Activated CD8-positive, alpha-beta memory T cell treated with anti-CD3 and anti-CD28 coated beads, Interleukin-2, amount 10 ng/mL, durations not matched to agents 7 days and 5 days (primary cell): ENCODE measurements around the gene SOAT2. TPM values are rescaled to one million over a fixed set of nuclear protein-coding genes. Genes with fewer than 3 reads are reported as not detected.

ENCODE experiments used
- ATAC-seq: fragments of 150-1000 bp; cut with Tn5 transposase; one replicate; pipeline ENCODE4 v1.10.0; 2021; ENCODE audit warnings: moderate library complexity
- CTCF ChIA-PET: fragments of 350-600 bp; sonication (Branson Sonifier 250); formaldehyde crosslinking; loops from one replicate; lab custom pipeline; 2021; ENCODE audit warnings: antibody characterized with exemption; lab: Charles Lee
- DNase-seq: peaks from one replicate; pipeline ENCODE4 v3.0.0-alpha.2; 2020
- H3K27ac Mint-ChIP-seq: one replicate; pipeline ENCODE4 v1.8.0; 2021; ENCODE audit warnings: mild to moderate bottlenecking, mixed read lengths
- H3K27me3 Mint-ChIP-seq: one replicate; pipeline ENCODE4 v1.8.0; 2021; ENCODE audit warnings: mixed read lengths
- H3K36me3 Mint-ChIP-seq: one replicate; pipeline ENCODE4 v1.8.0; 2021; ENCODE audit warnings: mild to moderate bottlenecking, mixed read lengths
- H3K4me1 Mint-ChIP-seq: one replicate; pipeline ENCODE4 v1.8.0; 2021; ENCODE audit warnings: mixed read lengths
- H3K4me3 Mint-ChIP-seq: one replicate; pipeline ENCODE4 v1.8.0; 2021; ENCODE audit warnings: mild to moderate bottlenecking, moderate library complexity, mixed read lengths
- H3K9me3 Mint-ChIP-seq: one replicate; pipeline ENCODE4 v1.8.0; 2022; ENCODE audit warnings: low read depth, mixed read lengths
- total RNA-seq, 2 experiments: library from RNA; stranded (reverse); gene quantifications; one replicate each; pipeline ENCODE4 v1.2.3, GENCODE V29; 2021

Gene SOAT2, protein sequence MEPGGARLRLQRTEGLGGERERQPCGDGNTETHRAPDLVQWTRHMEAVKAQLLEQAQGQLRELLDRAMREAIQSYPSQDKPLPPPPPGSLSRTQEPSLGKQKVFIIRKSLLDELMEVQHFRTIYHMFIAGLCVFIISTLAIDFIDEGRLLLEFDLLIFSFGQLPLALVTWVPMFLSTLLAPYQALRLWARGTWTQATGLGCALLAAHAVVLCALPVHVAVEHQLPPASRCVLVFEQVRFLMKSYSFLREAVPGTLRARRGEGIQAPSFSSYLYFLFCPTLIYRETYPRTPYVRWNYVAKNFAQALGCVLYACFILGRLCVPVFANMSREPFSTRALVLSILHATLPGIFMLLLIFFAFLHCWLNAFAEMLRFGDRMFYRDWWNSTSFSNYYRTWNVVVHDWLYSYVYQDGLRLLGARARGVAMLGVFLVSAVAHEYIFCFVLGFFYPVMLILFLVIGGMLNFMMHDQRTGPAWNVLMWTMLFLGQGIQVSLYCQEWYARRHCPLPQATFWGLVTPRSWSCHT
- total RNA-seq: 1 to 10 TPM; 1.1 to 5.9 TPM

DNA sequence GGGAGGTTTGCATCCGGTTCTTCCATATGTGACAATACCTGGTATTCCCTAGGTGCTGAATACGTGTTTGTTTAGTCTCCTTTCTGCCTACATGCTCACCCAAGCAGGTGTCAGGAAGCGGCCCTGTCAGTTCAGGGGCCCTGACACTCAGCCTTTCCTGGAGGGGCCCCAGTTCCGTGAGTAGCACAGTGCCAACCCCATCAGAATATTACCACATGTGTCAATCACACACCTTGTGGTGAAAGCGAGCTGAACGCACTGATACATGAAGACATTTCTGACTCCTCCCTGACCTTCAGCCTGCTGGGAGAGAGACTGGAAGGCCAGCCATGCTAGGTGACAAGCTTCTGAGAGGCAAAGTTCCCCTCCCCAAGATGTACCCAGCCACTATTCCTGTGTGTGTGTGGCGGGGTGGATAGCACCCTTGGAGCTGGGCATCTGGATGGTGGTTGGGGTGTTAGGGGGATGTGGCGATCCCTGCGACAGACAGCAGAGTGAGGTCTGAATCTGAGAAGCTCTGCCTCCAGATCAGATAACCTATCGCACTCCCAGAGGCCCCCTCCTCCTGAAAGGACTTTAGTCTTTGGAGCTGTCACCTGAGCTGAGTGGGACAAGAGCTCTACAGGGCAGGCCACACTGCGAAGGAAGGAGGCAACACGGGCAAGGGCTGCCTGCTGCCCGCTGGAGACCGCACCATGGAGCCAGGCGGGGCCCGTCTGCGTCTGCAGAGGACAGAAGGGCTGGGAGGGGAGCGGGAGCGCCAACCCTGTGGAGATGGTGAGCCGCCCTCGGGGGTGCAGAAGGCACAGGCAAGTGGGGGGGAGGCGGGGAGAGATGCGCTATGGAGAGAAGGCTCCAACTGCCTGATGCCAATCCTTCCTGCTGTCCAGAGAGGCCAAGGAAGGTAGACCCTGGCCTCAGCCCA is at the start of gene SOAT2:
Gene SOAT2, plus strand, starts transcription at position 604 of the 925 bp plus-strand sequence. Its CDS starts 92 bp downstream, at position 696.
- Mint-ChIP-seq H3K9me3 (no peaks in the 10 kb centered on the region), H3K36me3 (peaks cover 3% of the 10 kb centered on the region), H3K27ac (peak within 1 kb of the TSS; percentile 87), H3K27me3 (no peaks in the 10 kb centered on the region), H3K4me3 (peak within 1 kb of the TSS; percentile 54), H3K4me1 (peaks cover 51% of the 10 kb centered on the region)
- DNase-seq: peak; percentile 86
- CTCF ChIA-PET: interaction anchor here (0.8 to 8.0 kb wide), 26 partner anchors 10 to 1078 kb away, joined by 3 to 298 read pairs (median 4); partner anchors contain the start of genes AAAS, CSAD, SPRYD3 and TARBP2
- peak; percentile 80 for ATAC-seq

DNA sequence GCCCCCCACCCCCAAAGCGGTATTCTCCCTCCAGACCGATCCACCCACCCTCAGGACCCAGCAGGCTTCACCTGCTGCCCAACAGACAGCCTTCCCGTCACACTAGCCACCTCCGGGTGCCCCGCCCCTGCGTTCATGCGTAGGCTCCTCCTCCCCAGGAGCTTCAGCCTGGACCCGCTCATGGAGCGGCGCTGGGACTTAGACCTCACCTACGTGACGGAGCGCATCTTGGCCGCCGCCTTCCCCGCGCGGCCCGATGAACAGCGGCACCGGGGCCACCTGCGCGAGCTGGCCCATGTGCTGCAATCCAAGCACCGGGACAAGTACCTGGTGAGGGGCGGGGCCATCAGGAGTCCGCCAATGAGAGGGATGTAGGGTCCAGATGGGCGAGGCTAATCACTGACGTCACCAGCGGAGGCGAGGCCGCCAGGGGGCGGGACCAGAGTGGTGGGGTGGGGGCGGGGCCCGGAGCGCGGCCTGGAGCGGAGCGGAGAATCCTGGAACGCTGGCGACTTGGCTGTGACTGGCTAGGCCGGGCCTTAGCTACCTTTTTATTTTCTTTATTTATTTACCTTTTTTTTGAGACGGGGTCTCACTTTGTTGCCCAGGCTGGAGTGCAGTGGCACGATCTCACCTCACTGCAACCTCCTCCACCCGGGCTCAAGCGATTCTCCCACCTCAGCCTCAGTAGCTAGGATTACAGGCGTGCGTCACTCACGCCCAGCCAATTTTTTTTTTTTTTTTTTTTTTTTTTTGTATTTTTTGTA is 49.0 kb upstream of the SOAT2 start:
- H3K27ac Mint-ChIP-seq: peak overlapping the region; percentile 86
- H3K9me3 Mint-ChIP-seq: no peaks in the 10 kb centered on the region
- peaks cover 24% of the 10 kb centered on the region for H3K4me1 Mint-ChIP-seq
- no peaks in the 10 kb centered on the region for H3K36me3 Mint-ChIP-seq
- H3K27me3 Mint-ChIP-seq: no peaks in the 10 kb centered on the region
- H3K4me3 Mint-ChIP-seq: peak overlapping the region; percentile 92
- ATAC-seq (peak; percentile 94), DNase-seq (peak; percentile 95)
- CTCF ChIA-PET: interaction anchor here (0.8 to 13.7 kb wide), 21 partner anchors 7 to 267 kb away, joined by 3 to 153 read pairs (median 4); partner anchors contain the start of genes AAAS, EIF4B, ESPL1 and IGFBP6

DNA sequence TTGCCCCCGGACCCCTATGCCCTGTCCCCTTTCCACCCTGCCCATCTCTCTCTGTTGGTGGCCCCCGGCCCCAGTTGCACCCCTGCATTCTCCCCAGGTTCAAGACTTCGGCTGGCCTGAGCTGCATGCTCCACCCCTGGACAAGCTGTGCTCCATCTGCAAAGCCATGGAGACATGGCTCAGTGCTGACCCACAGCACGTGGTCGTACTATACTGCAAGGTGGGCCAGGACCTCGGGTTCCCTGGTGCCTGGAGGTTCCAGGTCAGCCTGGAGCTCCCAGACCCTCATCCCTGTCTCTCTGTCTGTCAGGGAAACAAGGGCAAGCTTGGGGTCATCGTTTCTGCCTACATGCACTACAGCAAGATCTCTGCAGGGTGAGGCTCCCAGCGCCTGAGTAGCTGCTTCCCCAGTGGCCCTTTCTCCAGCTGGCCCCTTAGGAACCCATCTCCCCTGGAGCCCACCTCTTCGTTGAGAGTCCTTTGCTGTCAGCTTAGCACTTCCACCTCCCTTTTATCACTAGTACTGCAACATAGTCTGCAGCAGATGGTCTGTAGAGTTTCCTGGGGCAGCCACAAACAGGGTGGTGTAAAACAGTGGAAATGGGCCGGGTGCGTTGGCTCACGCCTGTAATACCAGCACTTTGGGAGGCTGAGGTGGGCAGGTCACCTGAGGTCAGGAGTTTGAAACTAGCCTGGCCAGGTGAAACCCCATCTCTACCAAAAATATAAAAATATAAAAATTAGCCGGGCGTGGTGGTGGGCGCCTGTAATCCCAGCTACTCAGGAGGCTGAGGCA is 47.6 kb upstream of the SOAT2 start:
- no peaks in the 10 kb centered on the region for H3K36me3 Mint-ChIP-seq
- H3K27ac Mint-ChIP-seq: no peak overlapping the region

DNA sequence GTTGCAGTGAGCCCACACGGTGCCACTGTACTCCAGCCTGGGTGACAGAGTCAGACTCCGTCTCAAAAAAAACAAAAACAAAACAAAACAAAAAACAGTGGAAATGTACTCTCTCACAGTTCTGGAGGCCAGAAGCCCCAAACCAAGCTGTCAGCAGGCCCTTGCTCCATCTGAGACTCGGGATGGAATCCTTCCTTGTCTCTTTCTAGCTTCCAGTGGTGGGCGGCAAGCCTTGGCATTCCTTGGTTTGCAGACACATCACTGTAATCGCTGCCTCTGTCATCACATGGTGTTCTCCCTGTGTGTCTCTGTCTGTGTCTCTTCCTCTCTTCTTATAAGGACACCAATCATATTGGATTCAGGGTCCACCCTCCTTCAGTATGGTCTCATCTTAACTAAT is 47.0 kb upstream of the SOAT2 start:
- H3K4me3 Mint-ChIP-seq: no peak overlapping the region

More for the DNA sequence above, 47.6 kb upstream of the SOAT2 start:
- Mint-ChIP-seq H3K27me3 (no peaks in the 10 kb centered on the region), H3K4me1 (peaks cover 22% of the 10 kb centered on the region), H3K9me3 (no peaks in the 10 kb centered on the region), H3K4me3 (no peak overlapping the region)
- ATAC-seq (no peak), DNase-seq (no peak)
- CTCF ChIA-PET: interaction anchor here (0.7 to 13.7 kb wide), 6 partner anchors 9 to 212 kb away, joined by 3 to 153 read pairs (median 23); partner anchors contain the start of genes ESPL1, IGFBP6 and SOAT2

DNA sequence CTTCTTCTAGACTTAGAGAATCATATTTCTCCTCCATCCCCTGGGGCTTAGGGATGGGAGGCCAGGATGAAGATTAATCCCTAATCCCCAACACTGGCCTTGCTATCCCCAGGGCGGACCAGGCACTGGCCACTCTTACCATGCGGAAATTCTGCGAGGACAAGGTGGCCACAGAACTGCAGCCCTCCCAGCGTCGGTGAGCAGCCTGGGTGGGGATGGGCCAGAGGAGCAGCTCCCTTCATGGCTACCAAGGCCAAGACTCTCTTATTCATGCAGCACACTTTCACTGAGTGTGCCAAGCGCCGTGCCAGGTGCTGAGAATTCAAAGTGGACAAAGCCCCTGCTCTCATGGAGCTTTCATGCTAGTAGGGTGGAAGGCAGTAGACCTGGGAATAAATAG is 46.4 kb upstream of the SOAT2 start:
- H3K36me3 Mint-ChIP-seq: no peaks in the 10 kb centered on the region
- peaks cover 22% of the 10 kb centered on the region for H3K4me1 Mint-ChIP-seq
- no peak overlapping the region for H3K4me3 Mint-ChIP-seq
- no peaks in the 10 kb centered on the region for H3K27me3 Mint-ChIP-seq
- no peaks in the 10 kb centered on the region for H3K9me3 Mint-ChIP-seq
- no peak overlapping the region for H3K27ac Mint-ChIP-seq
- DNase-seq (no peak), ATAC-seq (no peak)
- CTCF ChIA-PET: interaction anchor here (4.2 to 13.7 kb wide), 3 partner anchors 10 to 40 kb away, joined by 24 to 153 read pairs (median 55); partner anchors contain the start of gene IGFBP6

More for the DNA sequence above, 47.0 kb upstream of the SOAT2 start:
- CTCF ChIA-PET: interaction anchor here (3.7 to 13.7 kb wide), 4 partner anchors 10 to 46 kb away, joined by 22 to 153 read pairs (median 40); partner anchors contain the start of genes IGFBP6 and SOAT2
- DNase-seq (no peak), ATAC-seq (no peak)
- Mint-ChIP-seq H3K4me1 (peaks cover 22% of the 10 kb centered on the region), H3K9me3 (no peaks in the 10 kb centered on the region), H3K36me3 (no peaks in the 10 kb centered on the region), H3K27ac (no peak overlapping the region), H3K27me3 (no peaks in the 10 kb centered on the region)

DNA sequence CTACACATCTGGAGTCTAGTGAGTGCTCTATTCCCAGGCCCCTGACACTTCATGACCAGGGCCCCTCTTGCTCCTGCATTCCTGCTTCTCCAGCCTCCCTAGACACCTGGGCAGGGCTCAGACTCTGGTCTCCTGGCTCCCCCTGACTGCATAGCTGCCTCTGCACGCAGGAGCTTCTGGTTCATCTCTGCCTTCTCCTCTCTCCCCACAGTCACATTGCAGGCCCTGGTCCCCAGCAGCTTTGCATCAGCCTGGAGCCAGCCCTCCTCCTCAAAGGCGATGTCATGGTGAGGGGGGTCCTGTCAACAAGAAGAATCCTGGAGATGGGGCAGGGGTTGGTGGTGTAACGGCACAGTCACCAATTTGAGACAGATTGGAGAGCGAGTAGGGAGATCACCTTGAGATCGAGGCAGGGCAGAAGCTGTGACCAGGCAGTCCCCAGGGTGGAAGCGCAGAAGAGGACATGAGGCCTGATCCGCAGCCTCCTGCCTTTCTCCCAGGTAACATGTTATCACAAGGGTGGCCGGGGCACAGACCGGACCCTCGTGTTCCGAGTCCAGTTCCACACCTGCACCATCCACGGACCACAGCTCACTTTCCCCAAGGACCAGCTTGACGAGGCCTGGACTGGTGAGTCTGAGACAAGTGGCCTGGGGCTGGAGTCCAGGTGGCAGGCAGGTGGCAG is 45.3 kb upstream of the SOAT2 start:
- Mint-ChIP-seq H3K4me3 (no peak overlapping the region), H3K36me3 (no peaks in the 10 kb centered on the region), H3K4me1 (peaks cover 22% of the 10 kb centered on the region), H3K27me3 (no peaks in the 10 kb centered on the region), H3K27ac (no peak overlapping the region), H3K9me3 (no peaks in the 10 kb centered on the region)
- ATAC-seq: no peak
- CTCF ChIA-PET: interaction anchor here (0.9 to 13.7 kb wide), 5 partner anchors 9 to 42 kb away, joined by 3 to 153 read pairs (median 6); partner anchors contain the start of gene IGFBP6
- DNase-seq: peak; percentile 38

DNA sequence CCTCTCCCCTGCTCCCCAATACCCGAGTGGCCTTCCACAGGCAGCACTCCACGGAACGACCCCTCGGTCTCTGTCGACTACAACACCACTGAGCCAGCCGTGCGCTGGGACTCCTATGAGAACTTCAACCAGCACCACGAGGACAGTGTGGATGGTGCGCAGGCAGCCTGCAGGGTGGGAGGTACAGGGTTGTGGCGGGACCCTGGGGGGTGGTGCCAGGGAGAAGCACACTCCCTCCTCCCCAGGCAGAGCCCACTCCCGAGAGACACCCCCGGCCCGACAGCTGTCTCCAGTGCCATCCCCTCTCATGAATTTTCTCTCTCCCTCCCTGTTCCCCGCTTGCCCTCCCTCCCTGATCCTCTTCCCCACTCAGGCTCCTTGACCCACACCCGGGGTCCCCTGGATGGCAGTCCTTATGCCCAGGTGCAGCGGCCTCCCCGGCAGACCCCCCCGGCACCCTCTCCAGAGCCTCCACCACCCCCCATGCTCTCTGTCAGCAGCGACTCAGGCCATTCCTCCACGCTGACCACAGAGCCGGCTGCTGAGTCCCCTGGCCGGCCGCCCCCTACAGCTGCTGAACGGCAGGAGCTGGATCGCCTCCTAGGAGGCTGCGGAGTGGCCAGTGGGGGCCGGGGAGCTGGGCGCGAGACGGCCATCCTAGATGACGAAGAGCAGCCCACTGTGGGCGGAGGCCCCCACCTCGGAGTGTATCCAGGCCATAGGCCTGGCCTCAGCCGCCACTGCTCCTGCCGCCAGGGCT is 44.4 kb upstream of the SOAT2 start:
- Mint-ChIP-seq H3K36me3 (no peaks in the 10 kb centered on the region), H3K27ac (no peak overlapping the region), H3K27me3 (no peaks in the 10 kb centered on the region), H3K4me3 (no peak overlapping the region), H3K9me3 (no peaks in the 10 kb centered on the region), H3K4me1 (peaks cover 17% of the 10 kb centered on the region)
- CTCF ChIA-PET: interaction anchor here (1.0 to 13.7 kb wide), 4 partner anchors 8 to 41 kb away, joined by 3 to 153 read pairs (median 4); no protein-coding TSS in a partner anchor
- ATAC-seq (no peak), DNase-seq (no peak)

DNA sequence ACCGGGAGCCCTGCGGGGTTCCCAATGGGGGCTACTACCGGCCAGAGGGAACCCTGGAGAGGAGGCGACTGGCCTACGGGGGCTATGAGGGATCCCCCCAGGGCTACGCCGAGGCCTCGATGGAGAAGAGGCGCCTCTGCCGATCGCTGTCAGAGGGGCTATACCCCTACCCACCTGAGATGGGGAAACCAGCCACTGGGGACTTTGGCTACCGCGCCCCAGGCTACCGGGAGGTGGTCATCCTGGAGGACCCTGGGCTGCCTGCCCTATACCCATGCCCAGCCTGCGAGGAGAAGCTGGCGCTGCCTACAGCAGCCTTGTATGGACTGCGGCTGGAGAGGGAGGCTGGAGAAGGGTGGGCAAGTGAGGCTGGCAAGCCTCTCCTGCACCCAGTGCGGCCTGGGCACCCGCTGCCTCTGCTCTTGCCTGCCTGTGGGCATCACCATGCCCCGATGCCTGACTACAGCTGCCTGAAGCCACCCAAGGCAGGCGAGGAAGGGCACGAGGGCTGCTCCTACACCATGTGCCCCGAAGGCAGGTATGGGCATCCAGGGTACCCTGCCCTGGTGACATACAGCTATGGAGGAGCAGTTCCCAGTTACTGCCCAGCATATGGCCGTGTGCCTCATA is 43.7 kb upstream of the SOAT2 start:
- CTCF ChIA-PET: interaction anchor here (1.0 to 2.1 kb wide), 2 partner anchors 21 to 40 kb away, joined by 3 to 6 read pairs; no protein-coding TSS in a partner anchor
- ATAC-seq (no peak), DNase-seq (no peak)
- Mint-ChIP-seq H3K27me3 (no peaks in the 10 kb centered on the region), H3K4me3 (no peak overlapping the region), H3K36me3 (no peaks in the 10 kb centered on the region), H3K9me3 (no peaks in the 10 kb centered on the region), H3K27ac (no peak overlapping the region), H3K4me1 (peaks cover 12% of the 10 kb centered on the region)

DNA sequence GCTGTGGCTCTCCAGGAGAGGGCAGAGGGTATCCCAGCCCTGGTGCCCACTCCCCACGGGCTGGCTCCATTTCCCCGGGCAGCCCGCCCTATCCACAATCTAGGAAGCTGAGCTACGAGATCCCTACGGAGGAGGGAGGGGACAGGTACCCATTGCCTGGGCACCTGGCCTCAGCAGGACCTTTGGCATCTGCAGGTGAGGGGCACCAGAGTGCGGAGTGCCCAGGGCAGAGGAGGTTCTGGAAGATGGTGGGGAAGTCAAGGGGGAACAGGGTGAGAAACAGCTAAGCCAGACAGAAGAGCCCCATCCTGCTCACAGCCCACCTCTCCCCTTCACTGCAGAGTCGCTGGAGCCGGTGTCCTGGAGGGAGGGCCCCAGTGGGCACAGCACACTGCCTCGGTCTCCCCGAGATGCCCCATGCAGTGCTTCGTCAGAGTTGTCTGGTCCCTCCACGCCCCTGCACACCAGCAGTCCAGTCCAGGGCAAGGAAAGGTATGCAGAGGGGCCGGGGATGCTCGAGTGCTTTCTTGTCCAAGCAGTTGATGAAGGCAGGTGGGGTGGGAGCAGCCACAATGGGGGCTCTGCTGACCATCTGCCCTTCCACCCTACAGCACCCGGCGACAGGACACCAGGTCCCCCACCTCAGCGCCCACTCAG is 43.1 kb upstream of the SOAT2 start:
- Mint-ChIP-seq H3K36me3 (peaks cover 2% of the 10 kb centered on the region), H3K4me1 (peaks cover 10% of the 10 kb centered on the region), H3K27me3 (no peaks in the 10 kb centered on the region), H3K27ac (no peak overlapping the region), H3K4me3 (no peak overlapping the region), H3K9me3 (no peaks in the 10 kb centered on the region)
- CTCF ChIA-PET: interaction anchor here (2.0 to 2.1 kb wide), 2 partner anchors 18 to 39 kb away, joined by 6 to 7 read pairs; partner anchors contain the start of gene SPRYD3
- DNase-seq (peak; percentile 38), ATAC-seq (no peak)
